Nephron progenitor cell (in vitro differentiated cells): ENCODE data around the gene NCOA6.
A peak's percentile ranks its signal among the peaks of the same experiment; 100 is the strongest.

Source experiments
- DNase-seq: peaks from one replicate; pipeline ENCODE4 v3.0.0; 2021
- H3K27ac Mint-ChIP-seq: 2 replicates; pipeline ENCODE4 v1.8.0; 2021; ENCODE audit warnings: mild to moderate bottlenecking, moderate library complexity, mixed read lengths
- H3K27me3 Mint-ChIP-seq: 2 replicates; pipeline ENCODE4 v1.8.0; 2021; ENCODE audit warnings: mild to moderate bottlenecking, low read depth, mixed read lengths; ENCODE audit not compliant: poor library complexity
- H3K36me3 Mint-ChIP-seq: 2 replicates; pipeline ENCODE4 v1.8.0; 2021; ENCODE audit warnings: low read depth, mixed read lengths
- H3K4me1 Mint-ChIP-seq: 2 replicates; pipeline ENCODE4 v1.8.0; 2021; ENCODE audit warnings: mixed read lengths
- H3K4me3 Mint-ChIP-seq: 2 replicates; pipeline ENCODE4 v1.8.0; 2021; ENCODE audit warnings: mild to moderate bottlenecking, moderate library complexity, mixed read lengths
- H3K9me3 Mint-ChIP-seq: 2 replicates; pipeline ENCODE4 v1.8.0; 2021; ENCODE audit warnings: mild to moderate bottlenecking, moderate library complexity, mixed read lengths
- TF ChIP-seq, protein P1 (sequence below): fragments of 200-600 bp; sonication (generic); IDR thresholded peaks from 2 replicates; pipeline ENCODE4 v1.5.0; 2021; ENCODE audit warnings: antibody characterized with exemption

NCOA6 gene

GRCh38 chr20:34689486-34689885, 136.0 kb downstream of the NCOA6 start:
- TF ChIP-seq, protein P1, sequence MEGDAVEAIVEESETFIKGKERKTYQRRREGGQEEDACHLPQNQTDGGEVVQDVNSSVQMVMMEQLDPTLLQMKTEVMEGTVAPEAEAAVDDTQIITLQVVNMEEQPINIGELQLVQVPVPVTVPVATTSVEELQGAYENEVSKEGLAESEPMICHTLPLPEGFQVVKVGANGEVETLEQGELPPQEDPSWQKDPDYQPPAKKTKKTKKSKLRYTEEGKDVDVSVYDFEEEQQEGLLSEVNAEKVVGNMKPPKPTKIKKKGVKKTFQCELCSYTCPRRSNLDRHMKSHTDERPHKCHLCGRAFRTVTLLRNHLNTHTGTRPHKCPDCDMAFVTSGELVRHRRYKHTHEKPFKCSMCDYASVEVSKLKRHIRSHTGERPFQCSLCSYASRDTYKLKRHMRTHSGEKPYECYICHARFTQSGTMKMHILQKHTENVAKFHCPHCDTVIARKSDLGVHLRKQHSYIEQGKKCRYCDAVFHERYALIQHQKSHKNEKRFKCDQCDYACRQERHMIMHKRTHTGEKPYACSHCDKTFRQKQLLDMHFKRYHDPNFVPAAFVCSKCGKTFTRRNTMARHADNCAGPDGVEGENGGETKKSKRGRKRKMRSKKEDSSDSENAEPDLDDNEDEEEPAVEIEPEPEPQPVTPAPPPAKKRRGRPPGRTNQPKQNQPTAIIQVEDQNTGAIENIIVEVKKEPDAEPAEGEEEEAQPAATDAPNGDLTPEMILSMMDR, result no peak
- Mint-ChIP-seq H3K27ac (no peak overlapping the region), H3K9me3 (no peaks in the 10 kb centered on the region), H3K36me3 (no peaks in the 10 kb centered on the region), H3K4me1 (no peaks in the 10 kb centered on the region), H3K27me3 (peaks cover 20% of the 10 kb centered on the region), H3K4me3 (no peak overlapping the region)
- DNase-seq, result no peak

- DNase-seq, result no peak
- TF ChIP-seq, protein P1, result no peak
Observed at GRCh38 chr20:34683667-34684066, 141.8 kb downstream of the NCOA6 start.

GRCh38 chr20:34680586-34681175, 144.8 kb downstream of the NCOA6 start:
- no peaks in the 10 kb centered on the region for H3K9me3 Mint-ChIP-seq
- TF ChIP-seq, protein P1, result no peak
- H3K27ac Mint-ChIP-seq, result no peak overlapping the region
- no peak overlapping the region for H3K4me3 Mint-ChIP-seq
- no peaks in the 10 kb centered on the region for H3K36me3 Mint-ChIP-seq
- peaks cover 11% of the 10 kb centered on the region for H3K4me1 Mint-ChIP-seq
- peaks cover 12% of the 10 kb centered on the region for H3K27me3 Mint-ChIP-seq
- DNase-seq, result no peak

More at GRCh38 chr20:34683667-34684066, 141.8 kb downstream of the NCOA6 start:
- no peak overlapping the region for H3K27ac Mint-ChIP-seq
- no peaks in the 10 kb centered on the region for H3K4me1 Mint-ChIP-seq
- H3K4me3 Mint-ChIP-seq, result no peak overlapping the region
- H3K9me3 Mint-ChIP-seq, result no peaks in the 10 kb centered on the region
- no peaks in the 10 kb centered on the region for H3K36me3 Mint-ChIP-seq
- H3K27me3 Mint-ChIP-seq, result peaks cover 17% of the 10 kb centered on the region

GRCh38 chr20:34676642-34677373, 148.6 kb downstream of the NCOA6 start, which contains the start of gene PIGU:
PIGU (minus strand) TSS chr20:34677092; CDS start chr20:34677085, 7 bp downstream.
- Mint-ChIP-seq H3K36me3 (peaks cover 10% of the 10 kb centered on the region), H3K9me3 (no peaks in the 10 kb centered on the region), H3K27me3 (peaks cover under 1% of the 10 kb centered on the region), H3K4me3 (peak within 1 kb of the TSS; percentile 97), H3K4me1 (peaks cover 15% of the 10 kb centered on the region), H3K27ac (peak within 1 kb of the TSS; percentile 99)
- DNase-seq, result peak; percentile 91
- TF ChIP-seq, protein P1, result no peak

- TF ChIP-seq, protein P1, result no peak
- DNase-seq, result no peak
- Mint-ChIP-seq H3K4me1 (peaks cover 15% of the 10 kb centered on the region), H3K27ac (peak overlapping the region; percentile 99), H3K27me3 (no peaks in the 10 kb centered on the region), H3K36me3 (peaks cover 10% of the 10 kb centered on the region), H3K9me3 (no peaks in the 10 kb centered on the region), H3K4me3 (peak overlapping the region; percentile 97)
Observed at GRCh38 chr20:34675993-34676641, 149.3 kb downstream of the NCOA6 start.
